ENCODE results near the gene NIM1K.
A peak's percentile ranks its signal among the peaks of the same experiment; 100 is the strongest.
"Not testable (repeated sequence)": the region's sequence is repeated elsewhere in the genome, so short reads cannot be mapped to it uniquely, and the experiment has no call there.

Gene NIM1K

GRCh38 chr5:43281840-43282658, 90.0 kb downstream of the NIM1K start:
- no peak for DNase-seq (ENCODE audit: low spot score)

DNA sequence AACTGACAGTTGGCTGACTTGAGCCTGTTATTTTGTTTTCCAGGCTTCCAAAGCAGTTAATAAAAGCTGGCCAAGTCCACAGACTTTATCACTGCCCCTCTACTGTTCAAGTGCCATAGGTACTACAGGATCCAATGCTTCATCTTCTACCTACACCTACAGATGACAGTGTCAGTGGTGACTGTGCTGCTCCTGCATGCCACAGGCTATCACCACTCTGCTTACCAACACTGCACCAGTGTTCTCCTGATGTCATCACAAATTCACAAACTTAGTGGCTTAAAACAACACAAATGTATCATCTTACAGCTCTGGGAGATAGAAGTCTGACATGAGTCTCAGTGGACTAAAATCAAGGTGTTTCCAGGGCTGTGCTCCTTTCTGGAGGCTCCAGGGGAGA, 94.6 kb downstream of the NIM1K start:
- no peak for DNase-seq (ENCODE audit: low spot score)

DNA sequence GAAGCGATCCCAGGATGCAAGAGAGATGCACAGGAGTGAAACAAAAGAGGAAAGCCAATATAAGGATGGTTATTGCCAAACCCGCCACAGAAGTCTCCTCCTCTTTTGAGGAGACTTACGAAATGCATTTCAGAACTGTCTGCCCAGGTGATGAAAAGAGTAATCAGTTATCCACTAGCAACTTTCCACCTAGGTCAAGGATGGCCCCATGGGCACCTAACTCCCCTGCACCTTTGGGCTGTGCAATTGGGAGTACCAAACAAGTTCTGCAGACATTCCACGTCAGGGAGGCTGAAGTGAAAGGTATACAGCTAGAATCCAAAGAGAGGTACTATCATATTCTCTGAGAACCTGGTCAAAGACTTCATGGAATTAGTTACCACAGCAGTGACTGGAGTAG, 95.5 kb downstream of the NIM1K start:
- DNase-seq (ENCODE audit: low spot score) = no peak

DNA sequence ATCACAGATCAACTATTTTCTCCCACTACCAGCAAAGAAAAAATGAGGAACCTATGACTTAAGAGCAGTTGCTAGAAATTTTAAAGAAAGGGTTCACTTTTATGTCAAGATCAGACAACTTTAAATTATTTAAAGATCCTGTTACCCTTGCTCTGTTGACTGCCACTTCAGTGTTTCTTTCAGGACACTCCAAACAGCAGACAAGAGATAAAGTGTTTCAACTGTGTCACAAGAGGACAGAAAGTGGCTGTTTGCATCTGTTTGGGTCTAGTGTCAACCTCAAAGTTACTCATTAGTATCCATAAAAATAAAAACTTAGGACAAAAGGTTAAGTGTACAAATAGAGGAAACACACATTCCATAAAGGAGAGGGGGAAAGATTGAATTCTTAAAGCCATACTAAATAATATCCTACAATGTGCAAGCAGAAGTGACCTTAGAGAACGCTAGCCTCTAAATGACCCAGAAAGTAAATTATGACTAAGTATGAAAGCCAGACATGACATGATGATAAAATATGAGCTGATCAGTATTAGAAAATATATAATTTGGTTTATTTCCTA, 96.3 kb downstream of the NIM1K start:
- no peak for DNase-seq (ENCODE audit: low spot score)

DNA sequence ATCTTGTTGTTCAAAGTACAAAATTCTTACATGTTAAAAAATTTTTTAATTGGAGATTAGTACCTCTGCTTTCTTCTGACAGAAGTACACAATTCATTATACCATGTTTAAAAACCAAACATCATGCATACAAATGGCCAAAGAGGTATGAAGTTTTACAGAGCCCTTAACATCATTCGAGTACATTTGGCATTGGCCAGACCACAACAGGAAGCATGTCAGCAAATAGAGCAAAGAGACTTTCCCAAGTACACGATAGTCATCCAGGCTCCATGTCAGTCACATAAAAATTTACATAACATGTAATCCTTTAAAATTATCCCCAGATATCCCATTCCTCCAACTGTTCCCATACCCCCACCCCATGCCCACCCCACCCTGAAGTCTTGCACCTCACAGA, 98.7 kb downstream of the NIM1K start:
- no peak for DNase-seq (ENCODE audit: low spot score)

- no peak for DNase-seq (ENCODE audit: low spot score)
These were observed 102.2 kb downstream of the NIM1K start for GRCh38 chr5:43294226-43294625.

- no peak for DNase-seq (ENCODE audit: low spot score)
These were observed 103.2 kb downstream of the NIM1K start for GRCh38 chr5:43295202-43295601.

- DNase-seq (ENCODE audit: low spot score) = no peak
These were observed 104.8 kb downstream of the NIM1K start for GRCh38 chr5:43296835-43297234.

GRCh38 chr5:43298443-43298842, 106.4 kb downstream of the NIM1K start:
- DNase-seq (ENCODE audit: low spot score) = no peak

DNA sequence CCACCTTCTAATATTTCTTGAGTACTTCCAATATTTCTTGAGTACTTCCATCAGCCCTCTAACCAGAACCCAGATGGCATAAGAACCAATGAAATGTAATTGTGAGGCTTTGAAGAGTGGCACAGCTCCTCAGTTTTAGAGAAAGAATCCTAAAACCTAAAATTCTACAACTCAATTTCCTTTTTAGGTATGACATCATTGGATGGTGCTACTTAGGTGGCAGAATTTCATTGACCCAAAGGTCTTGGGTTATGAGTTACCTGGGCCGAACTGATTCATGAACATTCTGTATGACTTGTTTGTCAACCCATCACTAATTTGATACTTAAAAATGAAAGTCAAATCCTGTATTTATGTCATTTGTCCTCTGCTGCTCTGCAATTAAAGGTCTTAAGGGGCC, 108.1 kb downstream of the NIM1K start:
- no peak for DNase-seq (ENCODE audit: low spot score)

DNA sequence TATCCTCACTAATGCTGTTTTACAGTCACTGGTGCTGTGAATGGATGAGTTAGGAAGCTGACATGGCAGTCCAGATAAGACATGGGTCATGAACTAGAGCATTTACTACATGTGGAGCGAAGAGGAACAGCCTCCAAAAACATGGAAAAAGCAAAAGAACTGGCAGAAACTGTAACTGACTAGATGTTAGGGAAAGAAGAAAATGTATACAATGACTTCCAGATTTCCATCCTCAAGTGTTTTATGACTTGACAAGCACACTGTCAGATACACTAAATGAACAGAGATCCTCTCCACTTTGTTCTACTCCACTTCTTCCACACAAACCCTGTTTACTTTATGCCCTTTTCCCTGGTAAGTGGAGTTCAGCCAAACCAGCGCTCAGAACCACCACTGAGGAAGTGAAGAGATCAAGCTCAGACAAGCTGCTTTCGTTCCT, 109.6 kb downstream of the NIM1K start:
- no peak for DNase-seq (ENCODE audit: low spot score)

DNA sequence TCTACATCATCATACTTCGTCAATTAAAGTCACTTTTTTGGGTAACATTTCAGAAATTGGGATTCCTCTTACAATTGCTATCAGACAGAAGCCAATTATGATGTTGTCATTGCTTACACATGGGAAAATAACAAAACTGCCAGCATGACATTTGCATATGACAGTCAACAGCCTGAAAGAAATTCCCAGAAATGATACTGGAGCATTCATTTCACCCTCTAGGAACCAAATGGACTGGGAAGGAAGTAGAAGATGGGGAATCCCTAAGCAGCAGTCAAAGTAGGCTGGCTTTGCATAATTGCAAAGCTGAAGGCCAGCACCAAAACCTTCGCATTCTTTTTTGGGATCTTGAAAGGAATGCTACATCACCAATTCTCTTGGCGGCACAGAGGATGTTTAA, 110.5 kb downstream of the NIM1K start:
- DNase-seq (ENCODE audit: low spot score) = no peak

- no peak for DNase-seq (ENCODE audit: low spot score)
These were observed 111.2 kb downstream of the NIM1K start for GRCh38 chr5:43303242-43303641.

DNA sequence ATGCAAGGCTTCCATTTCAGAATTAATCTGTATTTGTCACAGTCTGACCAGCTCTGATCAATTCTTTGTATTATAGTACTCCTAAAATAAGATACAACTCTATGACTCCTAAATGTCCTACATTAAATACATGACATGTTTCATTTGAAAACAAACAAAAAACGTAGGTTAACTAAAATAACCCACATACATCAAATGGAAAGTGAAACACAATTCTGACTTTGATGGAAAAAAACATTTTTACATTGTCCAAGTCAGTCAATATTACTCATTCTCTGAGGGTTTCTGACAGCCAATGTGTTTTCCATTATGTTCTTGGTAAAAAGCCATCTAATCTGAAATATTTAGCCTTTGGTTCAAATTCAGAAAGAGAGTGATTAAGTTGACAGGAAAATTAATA, 112.5 kb downstream of the NIM1K start:
- no peak for DNase-seq (ENCODE audit: low spot score)

GRCh38 chr5:43305948-43306565, 114.0 kb downstream of the NIM1K start:
- peak; percentile 73 for DNase-seq (ENCODE audit: low spot score)

DNA sequence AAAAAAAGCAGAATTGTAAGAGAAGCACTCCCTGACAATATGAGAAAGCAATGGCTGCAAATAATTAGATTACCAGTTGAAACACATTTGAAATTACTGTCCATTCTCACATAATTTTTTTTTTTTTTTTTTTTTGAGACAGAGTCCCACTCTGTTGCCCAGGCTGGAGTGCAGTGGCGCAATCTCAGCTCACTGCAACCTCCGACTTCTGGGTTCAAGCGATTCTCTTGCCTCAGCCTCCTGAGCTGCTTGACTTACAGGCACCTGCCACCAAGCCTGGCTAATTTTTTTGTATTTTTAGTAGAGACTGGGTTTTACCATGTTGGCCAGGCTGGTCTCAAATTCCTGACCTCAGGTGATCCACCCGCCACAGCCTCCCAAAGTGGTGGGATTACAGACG, 114.9 kb downstream of the NIM1K start:
- DNase-seq (ENCODE audit: low spot score) = not testable (repeated sequence)

- no peak for DNase-seq (ENCODE audit: low spot score)
These were observed 117.1 kb downstream of the NIM1K start for GRCh38 chr5:43309122-43309521.

DNA sequence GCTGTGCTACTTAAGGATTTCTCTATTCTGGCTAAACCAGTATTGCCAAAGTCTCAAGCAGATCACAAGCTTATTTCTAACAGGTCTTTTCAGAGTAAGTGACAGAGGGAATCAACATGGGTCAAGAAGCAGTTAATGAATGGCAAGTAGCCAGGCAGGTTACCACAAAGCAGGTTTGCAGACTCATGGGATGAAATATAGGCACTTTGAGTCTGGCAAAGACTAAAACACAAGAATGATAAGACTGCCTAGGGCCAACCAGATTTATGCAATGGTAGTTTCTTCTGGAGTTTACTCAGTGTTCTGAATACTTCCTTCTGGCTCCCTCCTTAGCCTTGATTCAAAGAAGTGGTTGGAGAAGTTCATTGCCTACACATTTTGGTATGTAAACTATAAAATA, 117.6 kb downstream of the NIM1K start:
- no peak for DNase-seq (ENCODE audit: low spot score)

DNA sequence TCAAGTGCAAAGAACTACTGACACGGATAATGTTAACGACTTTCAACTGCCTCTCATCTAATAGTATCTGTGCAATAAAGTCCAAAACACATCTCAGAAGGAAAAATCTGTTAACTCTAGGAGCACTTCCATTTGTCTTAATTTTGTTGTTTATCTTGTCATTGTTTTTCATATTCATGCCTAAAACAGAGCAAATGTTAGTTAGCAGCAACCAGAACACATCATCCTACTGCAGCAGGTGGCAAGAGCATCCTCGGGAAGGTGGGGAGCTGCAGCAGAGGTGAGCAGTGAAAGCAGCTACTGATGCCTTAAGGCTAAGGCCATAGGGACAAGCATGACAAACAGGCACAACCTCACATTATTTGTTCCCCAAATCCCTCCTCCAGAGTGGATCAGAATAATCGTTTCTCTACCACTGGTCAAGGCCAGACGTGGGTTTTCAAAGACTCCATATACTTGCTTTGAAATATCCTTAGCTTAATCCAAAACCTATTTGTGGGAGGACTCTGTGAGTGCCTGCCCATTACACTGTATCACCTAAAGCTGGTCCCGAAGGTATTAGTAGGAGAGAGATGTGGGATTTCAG, 120.1 kb downstream of the NIM1K start:
- DNase-seq (ENCODE audit: low spot score) = no peak

- DNase-seq (ENCODE audit: low spot score) = no peak
These were observed 120.6 kb downstream of the NIM1K start for GRCh38 chr5:43312699-43313034.

DNA sequence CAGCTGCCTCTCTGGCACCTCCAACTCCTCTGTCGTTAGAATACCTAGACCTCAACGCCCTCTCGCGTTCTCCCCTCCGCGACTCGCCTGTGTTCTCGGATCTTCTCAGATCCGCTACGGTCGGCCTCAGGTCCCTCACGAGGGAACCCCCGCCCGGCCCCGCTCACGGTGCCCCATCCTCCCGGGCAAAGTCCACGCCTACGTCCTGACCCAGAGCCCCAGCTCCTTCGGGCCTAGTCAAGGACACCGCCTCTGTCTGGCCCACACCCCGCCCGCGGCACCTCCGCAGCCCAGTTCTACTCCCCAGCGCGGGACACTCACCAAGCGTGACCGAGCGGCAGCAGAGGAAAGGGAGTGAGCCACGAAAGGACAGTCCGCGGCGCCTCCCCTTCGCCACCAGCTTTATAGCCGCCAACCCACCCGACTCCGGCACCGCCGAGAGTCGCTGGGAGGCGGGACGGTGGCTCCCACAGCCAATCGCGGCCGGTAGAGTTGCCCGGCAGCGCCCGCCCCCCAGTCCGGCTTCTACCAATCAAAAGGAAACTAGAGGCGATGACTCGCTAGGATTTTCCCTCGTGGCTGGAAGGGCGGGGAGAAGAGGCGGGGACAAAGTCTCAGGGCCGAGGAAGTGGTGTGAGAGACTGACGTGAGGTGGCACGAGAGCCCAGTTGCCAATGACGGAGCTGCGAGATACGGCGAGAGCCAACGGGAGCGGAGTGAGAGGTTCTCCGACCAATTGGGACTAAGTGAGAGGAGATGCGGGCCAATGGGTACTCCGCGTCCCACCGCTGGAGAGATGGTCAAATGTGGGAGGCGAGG, 121.2 kb downstream of the NIM1K start, which contains the start of gene HMGCS1:
Gene HMGCS1, minus strand, starts transcription at position 378 of the 819 bp plus-strand sequence. CDS start 14,447 bp downstream, outside the sequence.
- DNase-seq (ENCODE audit: low spot score) = peak; percentile 100

GRCh38 chr5:43313854-43314457, 121.9 kb downstream of the NIM1K start:
- DNase-seq (ENCODE audit: low spot score) = no peak

All from LoVo (cell line).